ENCODE data around the gene MRPL42.
A peak's percentile ranks its signal among the peaks of the same experiment; 100 is the strongest.
"Not testable (repeated sequence)": the region's sequence is repeated elsewhere in the genome, so short reads cannot be mapped to it uniquely, and the experiment has no call there.

Gene MRPL42

GRCh38 chr12:93541578-93542225 lies 74.4 kb downstream of the MRPL42 start:
- Mint-ChIP-seq H3K9me3 (no peaks in the 10 kb centered on the region), H3K27me3 (no peaks in the 10 kb centered on the region), H3K4me1 (peaks cover 13% of the 10 kb centered on the region), H3K27ac (no peak overlapping the region), H3K4me3 (no peak overlapping the region)
- no peak for DNase-seq
- no peak for ATAC-seq

DNA sequence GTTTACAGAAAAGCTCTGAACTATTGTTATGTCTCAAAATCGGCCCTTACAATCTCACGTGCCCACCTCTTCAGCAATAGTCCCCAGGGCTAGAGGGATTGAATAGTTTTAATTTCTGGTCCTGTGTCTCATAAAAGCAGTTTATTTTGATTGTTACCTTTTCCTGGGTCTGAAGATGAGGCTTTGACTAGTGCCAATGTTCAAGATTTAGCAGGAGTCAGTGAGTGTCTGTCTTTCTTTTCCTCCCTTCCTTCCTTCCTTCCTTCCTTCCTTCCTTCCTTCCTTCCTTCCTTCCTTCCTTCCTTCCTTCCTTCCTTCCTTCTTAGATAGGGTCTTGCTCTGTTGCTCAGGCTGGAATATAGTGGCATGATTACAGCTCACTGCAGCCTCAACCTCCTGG lies 80.5 kb downstream of the MRPL42 start:
- no peaks in the 10 kb centered on the region for H3K4me1 Mint-ChIP-seq
- H3K27ac Mint-ChIP-seq: no peak overlapping the region
- no peaks in the 10 kb centered on the region for H3K9me3 Mint-ChIP-seq
- H3K27me3 Mint-ChIP-seq: no peaks in the 10 kb centered on the region
- H3K4me3 Mint-ChIP-seq: no peak overlapping the region
- ATAC-seq: no peak
- DNase-seq: no peak

GRCh38 chr12:93549174-93549573 lies 81.9 kb downstream of the MRPL42 start:
- no peak for ATAC-seq
- Mint-ChIP-seq H3K4me3 (no peak overlapping the region), H3K27me3 (no peaks in the 10 kb centered on the region)

GRCh38 chr12:93550748-93551611 lies 83.7 kb downstream of the MRPL42 start:
- ATAC-seq (no peak), DNase-seq (no peak)
- Mint-ChIP-seq H3K4me3 (no peak overlapping the region), H3K27ac (no peak overlapping the region), H3K27me3 (no peaks in the 10 kb centered on the region), H3K4me1 (peaks cover 7% of the 10 kb centered on the region), H3K9me3 (no peaks in the 10 kb centered on the region)

More at GRCh38 chr12:93549174-93549573, 81.9 kb downstream of the MRPL42 start:
- no peak for DNase-seq
- Mint-ChIP-seq H3K9me3 (no peaks in the 10 kb centered on the region), H3K27ac (no peak overlapping the region), H3K4me1 (peaks cover 7% of the 10 kb centered on the region)

DNA sequence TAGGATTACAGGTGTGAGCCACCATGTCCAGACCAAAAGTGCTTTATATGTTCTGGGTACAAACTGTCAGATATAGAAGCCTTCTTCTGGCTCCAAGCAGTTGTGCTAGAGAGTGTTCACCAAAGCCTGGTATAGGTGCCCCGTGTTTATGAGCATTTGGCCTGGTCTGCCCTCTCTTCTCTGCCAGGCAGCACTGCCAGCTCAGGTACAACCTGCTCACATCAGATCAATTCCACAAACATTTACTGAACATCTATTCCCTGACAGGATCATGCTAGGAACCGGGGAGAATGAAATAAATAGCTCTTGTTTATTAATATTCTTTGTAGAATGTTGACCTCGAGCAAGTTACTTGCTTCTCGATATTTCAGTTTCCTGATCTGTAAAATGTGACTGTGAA lies 85.1 kb downstream of the MRPL42 start:
- no peak for DNase-seq
- Mint-ChIP-seq H3K4me3 (no peak overlapping the region), H3K9me3 (no peaks in the 10 kb centered on the region), H3K27ac (no peak overlapping the region), H3K27me3 (no peaks in the 10 kb centered on the region), H3K4me1 (peaks cover 7% of the 10 kb centered on the region)
- ATAC-seq: no peak

DNA sequence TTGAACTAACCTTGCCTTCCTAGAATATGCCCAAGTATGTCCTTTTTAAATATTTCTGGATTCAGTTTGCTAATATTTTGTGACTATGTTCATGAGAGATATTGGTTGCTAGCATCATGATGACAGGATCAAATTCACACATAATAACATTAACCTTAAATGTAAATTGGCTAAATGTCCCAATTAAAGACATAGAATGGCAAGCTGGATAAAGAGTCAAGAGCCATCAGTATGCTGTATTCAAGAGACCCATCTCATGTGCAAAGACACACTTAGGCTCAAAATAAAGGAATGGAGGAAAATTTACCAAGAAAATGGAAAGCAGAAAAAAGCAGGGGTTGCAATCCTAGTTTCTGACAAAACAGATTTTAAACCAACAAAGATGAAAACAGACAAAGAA lies 90.6 kb downstream of the MRPL42 start:
- peaks cover 25 to 33% of the 10 kb centered on the region in 2 donors for H3K9me3 Mint-ChIP-seq
- not testable (repeated sequence) for H3K27me3 Mint-ChIP-seq, H3K4me1 Mint-ChIP-seq, ATAC-seq, H3K4me3 Mint-ChIP-seq, DNase-seq, H3K27ac Mint-ChIP-seq

- peaks cover 25 to 33% of the 10 kb centered on the region in 2 donors for H3K9me3 Mint-ChIP-seq
- ATAC-seq, H3K4me1 Mint-ChIP-seq, H3K27ac Mint-ChIP-seq, H3K27me3 Mint-ChIP-seq, DNase-seq, H3K4me3 Mint-ChIP-seq: not testable (repeated sequence)
These were observed 91.4 kb downstream of the MRPL42 start for GRCh38 chr12:93558685-93559084.

- Mint-ChIP-seq H3K9me3 (peaks cover 15 to 18% of the 10 kb centered on the region in 2 donors), H3K4me1 (peaks cover 9% of the 10 kb centered on the region), H3K4me3 (no peak overlapping the region), H3K27ac (no peak overlapping the region), H3K27me3 (no peaks in the 10 kb centered on the region)
- DNase-seq (no peak), ATAC-seq (peak; percentile 35)
These were observed 96.7 kb downstream of the MRPL42 start for GRCh38 chr12:93563807-93564538.

GRCh38 chr12:93565760-93566159 lies 98.4 kb downstream of the MRPL42 start:
- DNase-seq (no peak), ATAC-seq (no peak)
- no peaks in the 10 kb centered on the region for H3K27me3 Mint-ChIP-seq
- H3K4me1 Mint-ChIP-seq: peaks cover 9% of the 10 kb centered on the region
- no peak overlapping the region for H3K4me3 Mint-ChIP-seq
- H3K27ac Mint-ChIP-seq: no peak overlapping the region
- H3K9me3 Mint-ChIP-seq: peaks cover 5% of the 10 kb centered on the region in 2 donors

Measured in stimulated activated naive CD8-positive, alpha-beta T cell treated with anti-CD3 and anti-CD28 coated beads, Interleukin-15, amount 100 ng/mL, for 72 hours (primary cell).